ENCODE data around the gene PNPLA6. TPM values are rescaled to one million over a fixed set of nuclear protein-coding genes. Genes with fewer than 3 reads are reported as not detected.
A peak's percentile ranks its signal among the peaks of the same experiment; 100 is the strongest.

The PNPLA6 gene
- total and polyA plus RNA-seq, 10 of the 15 experiments (the other 5 are each of a cell fraction or from before 2014, with no cell fraction given), result 0.95 to 105 (median 40.0) TPM

GRCh38 chr19:7535047-7535997 lies at the start of gene PNPLA6 (continued):
- TF ChIP-seq TBL1XR1 (IDR thresholded peaks at IDR 0.05; ENCODE audit: low read depth, low read length) (no peak), NFYB (IDR thresholded peaks at IDR 0.05; ENCODE audit: insufficient read depth, low read depth, low read length) (no peak), ZZZ3 (IDR thresholded peaks at IDR 0.05; ENCODE audit: control insufficient read depth, insufficient read length, low read depth) (no peak), CHD2 (IDR thresholded peaks at IDR 0.05; ENCODE audit: borderline replicate concordance, low read depth, low read length) (peak; percentile 85), POLR2AphosphoS2 (IDR thresholded peaks at IDR 0.05; ENCODE audit: low read depth, low read length) (0 out of 2 replicates have a peak, but pooled peaks have one; percentile 15), NR2C2 (IDR thresholded peaks at IDR 0.05; ENCODE audit: borderline replicate concordance, control insufficient read depth, insufficient read length, low read depth) (no peak), MEF2A (IDR thresholded peaks at IDR 0.05; ENCODE audit: insufficient read depth, low read depth, low read length) (no peak), FOS (IDR thresholded peaks at IDR 0.05; ENCODE audit: borderline replicate concordance, extremely low read depth, insufficient read length) (no peak), CREB1 (IDR thresholded peaks at IDR 0.05; ENCODE audit: low read depth) (peak; percentile 98), MLLT1 (IDR thresholded peaks at IDR 0.05) (peak; percentile 45), POU2F2 (IDR thresholded peaks at IDR 0.05; ENCODE audit: borderline replicate concordance, low read depth, low read length) (peak; percentile 83; the same call in 2 of the 3 replicates), MYC (IDR thresholded peaks at IDR 0.05; ENCODE audit: insufficient read depth, insufficient read length, insufficient replicate concordance, low read length, severe bottlenecking) (peak; percentile 67), USF1 (IDR thresholded peaks at IDR 0.05; ENCODE audit: borderline replicate concordance, extremely low read length, insufficient read depth, low read depth, low read length) (no peak), ZSCAN29 (IDR thresholded peaks at IDR 0.05) (no peak), CBX5 (IDR thresholded peaks at IDR 0.05; ENCODE audit: low read depth) (no peak), ZNF622 (IDR thresholded peaks at IDR 0.05) (no peak), JUNB (IDR thresholded peaks at IDR 0.05) (no peak), IKZF1 (conservative IDR thresholded peaks at IDR 0.05) (peak; percentile 100), GABPA (IDR thresholded peaks at IDR 0.05; ENCODE audit: low read depth) (no peak)
- TF ChIP-seq, protein P1, sequence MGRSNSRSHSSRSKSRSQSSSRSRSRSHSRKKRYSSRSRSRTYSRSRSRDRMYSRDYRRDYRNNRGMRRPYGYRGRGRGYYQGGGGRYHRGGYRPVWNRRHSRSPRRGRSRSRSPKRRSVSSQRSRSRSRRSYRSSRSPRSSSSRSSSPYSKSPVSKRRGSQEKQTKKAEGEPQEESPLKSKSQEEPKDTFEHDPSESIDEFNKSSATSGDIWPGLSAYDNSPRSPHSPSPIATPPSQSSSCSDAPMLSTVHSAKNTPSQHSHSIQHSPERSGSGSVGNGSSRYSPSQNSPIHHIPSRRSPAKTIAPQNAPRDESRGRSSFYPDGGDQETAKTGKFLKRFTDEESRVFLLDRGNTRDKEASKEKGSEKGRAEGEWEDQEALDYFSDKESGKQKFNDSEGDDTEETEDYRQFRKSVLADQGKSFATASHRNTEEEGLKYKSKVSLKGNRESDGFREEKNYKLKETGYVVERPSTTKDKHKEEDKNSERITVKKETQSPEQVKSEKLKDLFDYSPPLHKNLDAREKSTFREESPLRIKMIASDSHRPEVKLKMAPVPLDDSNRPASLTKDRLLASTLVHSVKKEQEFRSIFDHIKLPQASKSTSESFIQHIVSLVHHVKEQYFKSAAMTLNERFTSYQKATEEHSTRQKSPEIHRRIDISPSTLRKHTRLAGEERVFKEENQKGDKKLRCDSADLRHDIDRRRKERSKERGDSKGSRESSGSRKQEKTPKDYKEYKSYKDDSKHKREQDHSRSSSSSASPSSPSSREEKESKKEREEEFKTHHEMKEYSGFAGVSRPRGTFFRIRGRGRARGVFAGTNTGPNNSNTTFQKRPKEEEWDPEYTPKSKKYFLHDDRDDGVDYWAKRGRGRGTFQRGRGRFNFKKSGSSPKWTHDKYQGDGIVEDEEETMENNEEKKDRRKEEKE (IDR thresholded peaks at IDR 0.05), result peak; percentile 86
- TF ChIP-seq, protein P2, sequence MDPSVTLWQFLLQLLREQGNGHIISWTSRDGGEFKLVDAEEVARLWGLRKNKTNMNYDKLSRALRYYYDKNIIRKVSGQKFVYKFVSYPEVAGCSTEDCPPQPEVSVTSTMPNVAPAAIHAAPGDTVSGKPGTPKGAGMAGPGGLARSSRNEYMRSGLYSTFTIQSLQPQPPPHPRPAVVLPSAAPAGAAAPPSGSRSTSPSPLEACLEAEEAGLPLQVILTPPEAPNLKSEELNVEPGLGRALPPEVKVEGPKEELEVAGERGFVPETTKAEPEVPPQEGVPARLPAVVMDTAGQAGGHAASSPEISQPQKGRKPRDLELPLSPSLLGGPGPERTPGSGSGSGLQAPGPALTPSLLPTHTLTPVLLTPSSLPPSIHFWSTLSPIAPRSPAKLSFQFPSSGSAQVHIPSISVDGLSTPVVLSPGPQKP (IDR thresholded peaks at IDR 0.05; ENCODE audit: low read depth, low read length), result peak; percentile 60; the same call in 1 of the 2 replicates
- TF ChIP-seq, protein P3, sequence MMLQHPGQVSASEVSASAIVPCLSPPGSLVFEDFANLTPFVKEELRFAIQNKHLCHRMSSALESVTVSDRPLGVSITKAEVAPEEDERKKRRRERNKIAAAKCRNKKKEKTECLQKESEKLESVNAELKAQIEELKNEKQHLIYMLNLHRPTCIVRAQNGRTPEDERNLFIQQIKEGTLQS (IDR thresholded peaks at IDR 0.05; ENCODE audit: borderline replicate concordance, extremely low read depth, low read depth, low read length), result peak; percentile 55; the same call in 1 of the 2 replicates

Measured in GM12878 (cell line).